Muscle layer of duodenum (tissue), 2 donors: Measurements from ENCODE around the gene FAH.

Experiments used
- H3K27ac ChIP-seq: one replicate; pipeline ENCODE4 v1.7.0; 2013; ENCODE audit warnings: mild to moderate bottlenecking, low read length
- H3K27me3 ChIP-seq: one replicate; pipeline ENCODE4 v1.7.0; 2013; ENCODE audit warnings: low read depth, mild to moderate bottlenecking, control low read depth, low read length
- H3K36me3 ChIP-seq, 2 donors: one replicate each; pipeline ENCODE4 v1.7.0; 2013; ENCODE audit warnings: low read length in 2 of 2, control low read depth in 1 of 2, mild to moderate bottlenecking in 1 of 2; ENCODE audit not compliant: insufficient read depth in 2 of 2, control insufficient read depth in 1 of 2
- H3K4me1 ChIP-seq, 2 donors: one replicate each; pipeline ENCODE4 v1.7.0; 2013; ENCODE audit warnings: low read length in 2 of 2, mild to moderate bottlenecking in 2 of 2, control low read depth in 1 of 2, moderate library complexity in 1 of 2; ENCODE audit not compliant: insufficient read depth in 2 of 2, control insufficient read depth in 1 of 2
- H3K4me3 ChIP-seq, 2 donors: one replicate each; pipeline ENCODE4 v1.7.0; 2013; ENCODE audit warnings: low read length in 2 of 2, low read depth in 1 of 2, mild to moderate bottlenecking in 1 of 2
- H3K9me3 ChIP-seq, 2 donors: one replicate each; pipeline ENCODE4 v1.7.0; 2013; ENCODE audit warnings: low read length in 2 of 2, control low read depth in 1 of 2, mild to moderate bottlenecking in 1 of 2; ENCODE audit not compliant: control insufficient read depth in 1 of 2
- donor health status: healthy.

The FAH gene

DNA sequence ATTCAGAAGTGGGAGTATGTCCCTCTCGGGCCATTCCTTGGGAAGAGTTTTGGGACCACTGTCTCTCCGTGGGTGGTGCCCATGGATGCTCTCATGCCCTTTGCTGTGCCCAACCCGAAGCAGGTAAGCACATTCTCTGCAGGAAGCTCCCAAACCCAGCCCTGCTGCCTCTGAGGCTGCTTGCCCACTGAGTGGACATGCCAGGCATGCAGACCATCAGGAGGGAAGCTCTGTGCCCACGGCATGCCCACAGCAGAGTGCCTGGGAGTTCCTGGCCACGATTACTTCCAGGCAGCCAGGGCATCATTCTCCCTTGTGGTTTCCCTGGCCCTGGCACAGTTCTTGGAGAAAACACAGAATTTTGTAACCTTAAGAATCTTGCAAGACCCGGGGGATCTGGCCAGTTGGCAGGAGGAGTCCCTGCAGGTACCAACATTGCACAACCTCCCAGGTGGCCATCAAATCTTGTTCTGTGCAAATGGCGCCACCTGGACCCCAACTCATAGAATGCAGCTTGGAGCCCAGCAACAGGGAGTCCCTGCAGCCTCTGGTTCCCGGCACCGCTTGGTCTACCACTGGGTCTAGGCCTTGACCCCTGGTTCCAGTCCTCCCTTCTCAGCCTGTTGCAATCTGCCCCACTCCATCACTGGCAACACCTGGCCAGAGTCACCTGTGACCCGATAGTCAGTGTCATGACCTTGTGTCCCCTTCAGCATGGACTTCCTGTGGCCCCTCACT lies 20.4 kb downstream of the FAH start:
- H3K27ac ChIP-seq, result no peak overlapping the region
- H3K9me3 ChIP-seq, result no peaks in the 10 kb centered on the region
- no peaks in the 10 kb centered on the region for H3K27me3 ChIP-seq
- H3K36me3 ChIP-seq, result peaks cover 0 to 20% of the 10 kb centered on the region in 2 donors
- no peaks in the 10 kb centered on the region for H3K4me1 ChIP-seq
- no peak overlapping the region for H3K4me3 ChIP-seq

DNA sequence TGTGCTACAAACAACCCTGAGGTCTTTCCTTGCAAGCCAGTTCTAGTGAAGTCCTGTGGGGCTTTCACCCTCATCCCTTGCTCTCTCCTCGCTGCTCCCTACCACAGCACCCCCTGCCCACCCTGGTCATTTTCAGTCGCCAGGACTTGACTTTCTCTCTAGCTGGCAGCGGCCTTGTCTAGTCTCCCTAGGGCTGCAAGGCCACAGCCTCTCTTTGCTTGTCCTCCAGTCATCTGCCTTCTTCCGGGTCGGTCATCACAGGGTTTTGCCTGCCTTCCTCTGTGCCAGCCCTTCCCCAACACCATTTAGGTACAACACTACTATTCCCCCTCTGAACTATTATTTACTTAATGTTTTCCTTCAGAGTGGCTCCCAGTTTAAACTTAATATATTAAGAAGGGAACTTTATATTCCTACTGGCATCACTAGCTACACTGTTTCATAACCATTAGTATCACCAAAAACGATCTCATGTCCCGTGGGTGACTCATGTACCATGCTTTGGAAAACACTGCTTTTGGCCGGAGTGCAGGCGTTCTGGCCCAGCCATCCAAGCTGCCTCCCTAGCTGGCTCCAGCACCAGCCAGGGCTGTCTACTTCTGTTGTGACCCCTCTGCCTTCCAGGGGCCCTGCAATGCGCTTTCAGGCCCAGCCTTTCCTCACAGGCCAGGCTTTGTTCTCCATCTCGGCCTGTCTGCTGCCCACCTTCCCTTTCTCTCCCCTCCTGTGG lies 21.4 kb downstream of the FAH start:
- H3K4me1 ChIP-seq, result no peaks in the 10 kb centered on the region
- no peak overlapping the region for H3K4me3 ChIP-seq
- H3K9me3 ChIP-seq, result no peaks in the 10 kb centered on the region
- no peak overlapping the region for H3K27ac ChIP-seq
- H3K36me3 ChIP-seq, result peaks cover 0 to 20% of the 10 kb centered on the region in 2 donors
- H3K27me3 ChIP-seq, result no peaks in the 10 kb centered on the region

DNA sequence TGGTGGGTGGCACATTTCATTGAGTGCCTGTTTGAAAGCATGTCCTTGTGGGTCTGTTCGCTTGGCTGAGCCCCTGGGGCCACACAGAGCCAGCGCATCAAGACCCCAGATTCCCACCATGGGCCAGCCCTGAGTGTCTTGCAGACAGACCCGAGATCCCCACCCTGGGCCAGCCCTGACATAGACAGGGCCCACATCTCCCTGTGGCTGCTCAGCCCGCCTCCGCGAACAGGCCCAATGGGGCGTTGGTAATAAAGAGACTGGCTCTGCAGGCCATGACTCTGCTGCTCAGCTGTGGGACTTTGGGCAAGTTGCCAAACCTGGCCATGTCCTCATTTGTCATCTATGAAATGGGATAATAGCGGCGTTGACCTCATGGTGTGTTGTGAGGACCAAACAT lies 22.6 kb downstream of the FAH start:
- H3K9me3 ChIP-seq, result no peaks in the 10 kb centered on the region
- H3K27ac ChIP-seq, result no peak overlapping the region
- H3K36me3 ChIP-seq, result peaks cover 2 to 24% of the 10 kb centered on the region in 2 donors
- H3K4me1 ChIP-seq, result no peaks in the 10 kb centered on the region
- H3K27me3 ChIP-seq, result no peaks in the 10 kb centered on the region
- H3K4me3 ChIP-seq, result no peak overlapping the region

DNA sequence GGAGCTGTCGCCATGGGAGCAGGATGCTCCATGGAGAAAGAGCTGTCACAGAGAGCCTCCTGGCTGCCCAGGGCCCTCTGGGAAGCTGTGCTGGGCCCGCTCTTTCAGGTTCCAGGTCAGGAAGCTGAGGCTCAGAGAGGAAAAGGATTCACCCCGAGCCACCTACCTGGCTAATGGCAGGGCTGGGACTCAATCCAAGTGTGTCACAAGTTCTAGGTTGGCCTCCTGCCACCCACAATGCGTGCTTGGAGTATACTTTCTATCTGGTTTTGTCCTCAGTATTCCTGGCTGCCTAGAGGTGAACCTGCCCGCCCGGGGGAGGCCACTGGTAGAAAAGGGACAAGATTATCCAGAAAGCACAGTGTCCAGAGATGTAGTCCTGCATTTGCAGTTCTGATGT lies 23.6 kb downstream of the FAH start:
- H3K4me3 ChIP-seq, result no peak overlapping the region
- H3K27me3 ChIP-seq, result no peaks in the 10 kb centered on the region
- peaks cover 11 to 34% of the 10 kb centered on the region in 2 donors for H3K36me3 ChIP-seq
- no peaks in the 10 kb centered on the region for H3K4me1 ChIP-seq
- no peaks in the 10 kb centered on the region for H3K9me3 ChIP-seq
- no peak overlapping the region for H3K27ac ChIP-seq

DNA sequence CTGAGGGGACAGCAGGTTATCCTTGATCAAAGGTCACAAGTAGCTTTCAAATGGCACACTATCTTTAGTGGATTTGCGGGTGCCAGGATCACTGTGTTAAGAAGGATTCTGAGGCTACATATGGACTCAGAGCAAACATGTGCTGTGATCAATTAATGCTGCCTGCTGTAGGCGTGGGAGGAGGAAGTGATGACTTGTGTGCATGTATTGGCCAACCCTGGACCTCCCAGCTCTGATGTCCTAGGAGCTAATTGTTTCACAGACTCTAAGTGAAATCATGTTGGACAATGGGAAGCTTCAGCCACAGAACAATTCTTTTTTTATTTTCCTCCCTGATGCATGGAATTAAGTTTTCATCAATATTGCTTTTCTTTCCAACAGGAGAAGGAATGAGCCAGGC lies 24.4 kb downstream of the FAH start:
- no peaks in the 10 kb centered on the region for H3K27me3 ChIP-seq
- no peak overlapping the region for H3K27ac ChIP-seq
- H3K9me3 ChIP-seq, result no peaks in the 10 kb centered on the region
- H3K4me1 ChIP-seq, result no peaks in the 10 kb centered on the region
- H3K36me3 ChIP-seq, result peaks cover 11 to 36% of the 10 kb centered on the region in 2 donors
- no peak overlapping the region for H3K4me3 ChIP-seq

DNA sequence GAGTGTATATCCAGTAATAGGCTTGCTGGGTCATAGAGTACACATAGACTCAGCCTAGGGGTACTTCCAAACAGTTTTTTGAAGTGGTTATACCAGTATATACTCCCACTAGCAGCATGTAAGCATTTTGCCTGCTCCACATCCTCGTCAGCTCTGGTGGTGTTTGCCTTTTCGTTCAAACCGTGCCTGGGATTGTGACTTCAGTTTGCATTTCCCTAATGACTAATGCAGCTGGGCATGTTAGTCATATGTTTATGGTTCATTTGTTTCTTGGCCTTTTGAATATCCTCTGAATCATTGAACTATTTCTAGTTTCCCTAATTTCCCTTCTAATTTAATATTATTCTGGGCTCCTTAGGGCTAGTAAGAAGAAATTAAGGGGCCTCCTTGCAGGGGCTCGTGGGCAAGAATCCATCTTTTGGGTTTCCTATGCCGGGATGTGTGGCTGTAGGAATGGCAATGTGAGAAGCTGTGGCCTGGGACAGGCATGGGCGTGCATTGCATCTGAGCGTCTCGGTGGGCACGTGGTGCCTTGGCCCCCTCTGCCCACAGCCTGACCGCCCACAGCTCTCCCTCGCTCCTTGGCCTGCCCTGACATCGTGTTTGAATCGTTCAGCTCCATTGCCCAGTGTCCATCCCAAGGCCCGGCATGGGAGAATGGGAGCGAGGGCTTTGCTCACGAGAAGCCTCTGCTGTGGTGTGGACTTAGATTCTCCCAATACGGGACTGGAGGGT lies 26.4 kb downstream of the FAH start:
- Histone ChIP-seq H3K27ac (no peak overlapping the region), H3K36me3 (peaks cover 11 to 41% of the 10 kb centered on the region in 2 donors)

DNA sequence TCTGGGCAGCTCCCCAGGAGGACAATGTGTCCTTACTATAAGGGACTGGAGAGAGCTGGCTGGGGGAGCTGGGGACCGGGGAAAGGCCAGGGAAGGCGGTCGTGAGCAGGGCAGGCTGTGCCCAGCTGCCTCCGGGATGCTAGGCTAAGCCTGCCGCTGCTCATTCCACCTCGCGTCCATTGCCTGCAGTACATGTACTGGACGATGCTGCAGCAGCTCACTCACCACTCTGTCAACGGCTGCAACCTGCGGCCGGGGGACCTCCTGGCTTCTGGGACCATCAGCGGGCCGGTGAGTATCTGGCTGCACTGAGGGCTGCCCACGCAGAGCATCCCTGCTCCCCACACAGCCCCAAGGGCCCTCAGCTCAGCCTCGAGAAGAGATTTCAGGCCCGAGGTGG lies 27.1 kb downstream of the FAH start:
- Histone ChIP-seq H3K27ac (no peak overlapping the region), H3K27me3 (no peaks in the 10 kb centered on the region), H3K4me1 (no peaks in the 10 kb centered on the region), H3K4me3 (no peak overlapping the region), H3K36me3 (peaks cover 11 to 43% of the 10 kb centered on the region in 2 donors), H3K9me3 (no peaks in the 10 kb centered on the region)

More for the DNA sequence above, 26.4 kb downstream of the FAH start:
- Histone ChIP-seq H3K4me3 (no peak overlapping the region), H3K27me3 (no peaks in the 10 kb centered on the region), H3K4me1 (no peaks in the 10 kb centered on the region), H3K9me3 (no peaks in the 10 kb centered on the region)

DNA sequence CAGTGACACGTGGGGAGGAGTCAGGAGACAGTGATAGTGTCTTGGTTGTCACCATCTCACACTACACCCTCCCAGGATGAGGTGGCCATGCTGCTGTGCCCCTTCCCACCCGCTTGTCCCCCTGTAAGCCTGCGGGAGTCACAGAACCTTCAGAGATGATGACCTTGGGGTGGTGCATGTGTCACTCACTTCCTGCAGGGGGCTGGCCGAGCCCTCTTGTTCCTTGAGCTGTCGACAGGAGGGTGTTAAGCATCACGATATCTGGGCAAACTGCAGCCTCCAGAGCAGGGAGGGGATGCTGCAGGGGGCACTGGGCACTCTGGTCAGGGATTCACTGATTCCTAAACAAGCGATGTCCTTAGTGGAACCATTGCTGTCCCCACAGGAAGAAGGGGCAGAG lies 27.7 kb downstream of the FAH start:
- Histone ChIP-seq H3K36me3 (peaks cover 11 to 46% of the 10 kb centered on the region in 2 donors), H3K27me3 (no peaks in the 10 kb centered on the region), H3K4me1 (no peaks in the 10 kb centered on the region)

DNA sequence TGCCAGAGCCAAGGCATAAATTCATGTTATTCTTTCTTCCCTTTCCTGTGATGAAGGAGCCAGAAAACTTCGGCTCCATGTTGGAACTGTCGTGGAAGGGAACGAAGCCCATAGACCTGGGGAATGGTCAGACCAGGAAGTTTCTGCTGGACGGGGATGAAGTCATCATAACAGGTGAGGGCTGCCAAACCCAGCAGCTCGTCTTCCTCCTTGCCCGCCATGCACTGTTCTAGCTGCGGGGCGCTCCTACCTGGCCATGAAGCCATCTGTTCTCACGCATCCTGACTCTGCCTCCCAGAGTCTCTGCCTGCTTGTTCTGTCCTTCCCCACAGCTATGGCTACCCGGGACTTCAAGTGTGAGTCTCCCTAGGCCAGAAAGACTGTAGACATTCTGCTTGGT lies 28.2 kb downstream of the FAH start:
- H3K4me1 ChIP-seq, result no peaks in the 10 kb centered on the region
- no peak overlapping the region for H3K4me3 ChIP-seq
- no peaks in the 10 kb centered on the region for H3K27me3 ChIP-seq
- H3K27ac ChIP-seq, result no peak overlapping the region
- no peaks in the 10 kb centered on the region for H3K9me3 ChIP-seq
- H3K36me3 ChIP-seq, result peaks cover 12 to 51% of the 10 kb centered on the region in 2 donors

More for the DNA sequence above, 27.7 kb downstream of the FAH start:
- H3K4me3 ChIP-seq, result no peak overlapping the region
- H3K9me3 ChIP-seq, result no peaks in the 10 kb centered on the region
- H3K27ac ChIP-seq, result no peak overlapping the region

DNA sequence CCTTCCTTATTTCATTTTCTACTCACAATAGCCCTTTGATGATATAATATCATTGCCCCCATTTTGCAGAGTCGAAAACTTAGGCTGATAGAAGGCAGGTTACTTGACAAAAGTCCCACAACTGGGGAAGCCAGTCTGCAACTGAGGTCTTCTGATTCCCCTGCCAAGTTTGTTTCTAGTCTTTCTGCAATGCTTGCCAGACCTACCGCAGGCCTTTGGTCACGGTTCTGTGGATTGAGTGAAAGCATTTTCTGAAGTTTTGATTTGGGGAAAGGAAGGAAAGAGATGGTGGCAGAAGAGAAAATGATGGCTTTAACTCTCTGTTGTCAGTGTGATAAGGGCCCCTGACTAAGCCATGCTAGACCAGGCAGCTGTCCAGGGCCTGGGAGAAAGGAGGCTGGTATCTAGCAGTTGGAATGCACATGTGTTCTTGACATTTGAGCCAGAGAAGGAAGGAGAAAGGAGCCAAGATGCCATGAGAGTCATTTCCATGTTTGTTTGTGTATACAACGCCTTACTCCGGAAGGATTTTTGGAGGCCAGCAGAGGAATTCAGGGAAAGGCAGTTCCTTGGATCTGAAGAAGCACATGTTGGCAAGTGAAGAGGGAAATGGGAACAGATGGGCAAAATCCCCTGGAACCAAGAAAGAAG lies 29.9 kb downstream of the FAH start:
- Histone ChIP-seq H3K27me3 (no peaks in the 10 kb centered on the region), H3K27ac (no peak overlapping the region), H3K4me3 (no peak overlapping the region), H3K9me3 (no peaks in the 10 kb centered on the region), H3K36me3 (peaks cover 28 to 62% of the 10 kb centered on the region in 2 donors), H3K4me1 (no peaks in the 10 kb centered on the region)

DNA sequence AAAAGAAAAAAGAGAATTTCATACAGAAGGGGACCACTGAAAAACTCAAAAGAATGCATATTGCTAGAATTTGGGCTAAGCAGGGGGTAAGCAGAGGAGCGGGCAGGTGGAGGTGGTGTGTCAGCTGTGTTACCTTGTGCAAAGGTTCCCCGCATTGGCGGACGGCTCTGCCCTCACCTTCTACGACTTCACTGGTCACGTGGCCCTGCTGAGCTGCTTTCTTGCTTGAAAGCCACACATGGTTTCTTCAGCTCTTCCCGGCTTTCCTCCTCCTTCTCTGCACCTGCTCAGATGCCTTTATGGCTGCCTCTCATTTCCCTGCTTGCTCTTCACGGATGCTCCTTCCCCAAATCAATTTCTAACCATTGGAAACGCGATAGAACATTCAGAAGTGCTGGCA lies 30.5 kb downstream of the FAH start:
- Histone ChIP-seq H3K9me3 (no peaks in the 10 kb centered on the region), H3K27ac (no peak overlapping the region), H3K36me3 (peaks cover 28 to 66% of the 10 kb centered on the region in 2 donors)

More for the DNA sequence above, 30.5 kb downstream of the FAH start:
- Histone ChIP-seq H3K27me3 (no peaks in the 10 kb centered on the region), H3K4me3 (no peak overlapping the region), H3K4me1 (no peaks in the 10 kb centered on the region)
